B cell (primary cell): ENCODE results near the gene ATF3. TPM values are rescaled to one million over a fixed set of nuclear protein-coding genes. Genes with fewer than 3 reads are reported as not detected.
A peak's percentile ranks its signal among the peaks of the same experiment; 100 is the strongest.

Source experiments
- ATAC-seq: fragments of 200-7000 bp; cut with Tn5 transposase; one replicate; pipeline ENCODE4 v1.10.0; 2021; ENCODE audit warnings: low read depth, mild to moderate bottlenecking, moderate number of reproducible peaks, moderate library complexity
- CTCF ChIA-PET: fragments of 350-600 bp; sonication (Branson Sonifier 250); formaldehyde crosslinking; loops from one replicate; lab custom pipeline; 2021; ENCODE audit warnings: antibody characterized with exemption, inconsistent platforms; lab: Charles Lee
- POLR2A ChIA-PET: fragments of 350-600 bp; sonication (Branson Sonifier 250); formaldehyde crosslinking; loops from one replicate; lab custom pipeline; 2021; ENCODE audit warnings: antibody characterized with exemption; lab: Charles Lee
- DNase-seq: peaks from one replicate; pipeline ENCODE4 v3.0.0; 2013
- H2AFZ ChIP-seq: 2 replicates; pipeline ENCODE4 v1.6.1; 2012; ENCODE audit warnings: mild to moderate bottlenecking, low read depth, low read length; ENCODE audit not compliant: insufficient read depth, poor library complexity, severe bottlenecking
- H3K27ac ChIP-seq, 2 donors: 1 replicate in 1 of 2; 2 replicates in 1 of 2; pipeline ENCODE4 v1.5.1; 2012 to 2013; ENCODE audit warnings: low read length in 2 of 2, mild to moderate bottlenecking in 2 of 2, moderate library complexity in 1 of 2
- H3K27me3 ChIP-seq, 4 experiments: fragments of 200-600 bp in 1 of 4; sonication (generic) in 1 of 4; replicated peaks in 1 of 4; 1 replicate in 2 of 4; 2 replicates in 2 of 4; pipeline versions ENCODE4 v1.6.1 to v1.7.0; 2013 to 2016; ENCODE audit warnings: low read length in 3 of 4, mild to moderate bottlenecking in 2 of 4, mixed read lengths in 1 of 4, moderate library complexity in 1 of 4; ENCODE audit not compliant: insufficient read depth in 4 of 4, control insufficient read depth in 3 of 4; ENCODE audit errors: control extremely low read depth in 1 of 4
- H3K36me3 ChIP-seq, 2 experiments: replicated peaks in 1 of 2; 1 replicate in 1 of 2; 2 replicates in 1 of 2; pipeline versions ENCODE4 v1.6.1 to v1.7.1; 2013; ENCODE audit warnings: low read length in 1 of 2; ENCODE audit not compliant: insufficient read depth in 2 of 2, control insufficient read depth in 1 of 2; ENCODE audit errors: control extremely low read depth in 1 of 2, extremely low read depth in 1 of 2
- H3K4me1 ChIP-seq, 2 donors: fragments of 200-600 bp in 1 of 2; sonication (generic) in 1 of 2; 1 replicate in 1 of 2; 2 replicates in 1 of 2; pipeline versions ENCODE4 v1.5.1 to v1.6.1; 2013 to 2017; ENCODE audit warnings: low read length in 2 of 2; ENCODE audit not compliant: control insufficient read depth in 2 of 2, insufficient read depth in 2 of 2
- H3K4me2 ChIP-seq: replicated peaks from 2 replicates; pipeline ENCODE3; 2012; ENCODE audit warnings: mild to moderate bottlenecking, low read depth, low read length; ENCODE audit not compliant: poor library complexity, severe bottlenecking
- H3K4me3 ChIP-seq, 5 experiments: fragments of 200-600 bp in 1 of 5; sonication (generic) in 1 of 5; 1 replicate in 3 of 5; 2 replicates in 2 of 5; pipeline versions ENCODE4 v1.5.1 to v1.7.0; 2011 to 2016; ENCODE audit warnings: low read length in 4 of 5, mild to moderate bottlenecking in 4 of 5, low read depth in 2 of 5, control low read depth in 1 of 5, moderate library complexity in 1 of 5; ENCODE audit not compliant: insufficient read depth in 1 of 5; ENCODE audit errors: control extremely low read depth in 1 of 5, extremely low read depth in 1 of 5
- H3K79me2 ChIP-seq: fragments of 200-600 bp; sonication (generic); one replicate; pipeline ENCODE4 v1.6.0; 2016; ENCODE audit warnings: low read length; ENCODE audit not compliant: control insufficient read depth, insufficient read depth
- H3K9ac ChIP-seq: fragments of 200-600 bp; sonication (generic); 2 replicates; pipeline ENCODE4 v1.6.1; 2017; ENCODE audit warnings: mild to moderate bottlenecking, low read length, moderate library complexity
- H3K9me3 ChIP-seq, 3 donors: one replicate each; pipeline versions ENCODE4 v1.6.1 to v1.7.1; 2013; ENCODE audit warnings: low read length in 2 of 3; ENCODE audit not compliant: control insufficient read depth in 2 of 3, insufficient read depth in 1 of 3; ENCODE audit errors: control extremely low read depth in 1 of 3
- H4K20me1 ChIP-seq: 2 replicates; pipeline ENCODE4 v1.6.0; 2012; ENCODE audit warnings: mild to moderate bottlenecking, low read length; ENCODE audit not compliant: insufficient read depth, control insufficient read depth, poor library complexity, severe bottlenecking
- H3K27ac Mint-ChIP-seq: one replicate; pipeline ENCODE4 v1.8.0; 2021; ENCODE audit warnings: mixed read lengths
- H3K27me3 Mint-ChIP-seq: one replicate; pipeline ENCODE4 v1.8.0; 2021; ENCODE audit warnings: mixed read lengths
- H3K4me1 Mint-ChIP-seq: one replicate; pipeline ENCODE4 v1.8.0; 2021; ENCODE audit warnings: mixed read lengths
- H3K4me3 Mint-ChIP-seq: one replicate; pipeline ENCODE4 v1.8.0; 2021; ENCODE audit warnings: mixed read lengths
- H3K9me3 Mint-ChIP-seq: one replicate; pipeline ENCODE4 v1.8.0; 2022; ENCODE audit warnings: mixed read lengths; ENCODE audit not compliant: insufficient read depth
- EZH2 ChIP-seq: IDR thresholded peaks from 2 replicates; pipeline ENCODE4 v1.6.1; 2012; ENCODE audit warnings: borderline replicate concordance, low read depth, mild to moderate bottlenecking, moderate library complexity, low read length; ENCODE audit not compliant: insufficient read depth, poor library complexity, severe bottlenecking
- WGBS: methylation state at CpG from one replicate; pipeline ENCODE4 v1.1.5; 2013; ENCODE audit warnings: missing lambda C conversion rate; ENCODE audit not compliant: insufficient coverage; 5-methylcytosine and 5-hydroxymethylcytosine counted together
- intact Hi-C: fragments of 100-400 bp; cut with micrococcal nuclease; formaldehyde crosslinking; loops from one replicate; pipeline ENCODE4 v1.10.0; 2022
- polyA plus RNA-seq: library from polyadenylated mRNA; depleted of rRNA; stranded (reverse); fragments of >200 nt; gene quantifications from 2 replicates; pipeline ENCODE4 v1.2.3, GENCODE V29; 2012
- total RNA-seq, 2 donors: library from RNA; stranded (reverse); fragments of 120-200 nt in 1 of 2; gene quantifications; 1 replicate in 1 of 2; 2 replicates in 1 of 2; pipeline versions ENCODE4 v1.2.3 to v1.2.4, GENCODE V29; 2013 to 2022
- TF ChIP-seq, protein P1 (sequence below): fragments of 200-600 bp; IDR thresholded peaks from one replicate; pipeline ENCODE4 v1.8.0; 2022; ENCODE audit warnings: antibody characterized with exemption, mild to moderate bottlenecking

The ATF3 gene
- total and polyA plus RNA-seq, 2 donors (not counting 1 experiment from before 2014, with no cell fraction given) = 4.5 to 42.3 TPM

DNA sequence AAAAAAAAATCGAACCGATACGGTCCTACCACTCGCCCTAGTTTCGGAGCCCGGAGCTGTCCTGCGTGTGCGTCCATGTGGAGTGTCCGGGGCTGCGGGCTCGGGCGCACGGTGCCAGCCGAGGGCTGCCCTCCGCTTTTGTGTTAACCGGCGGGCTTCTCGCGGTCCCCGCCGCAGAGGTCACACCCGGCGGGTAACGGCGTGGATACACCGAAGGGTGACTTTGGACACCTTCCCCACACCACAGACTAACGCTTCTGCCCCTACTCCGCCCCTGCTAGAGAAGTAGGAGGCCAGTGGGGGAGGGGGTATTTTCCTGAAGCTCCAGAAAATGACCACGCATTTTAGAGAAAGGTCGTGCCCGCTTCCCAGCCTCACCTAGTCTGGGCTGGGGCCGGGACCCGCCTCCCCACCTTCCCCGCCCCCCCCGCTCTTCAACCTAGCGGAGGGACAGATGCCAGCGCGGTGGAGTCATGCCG, 609 bp upstream of the ATF3 start:
- Histone ChIP-seq H3K9me3 (peaks cover 0 to 15% (median 0%) of the 10 kb centered on the region in 3 donors), H3K27ac (no peak overlapping the region), H3K9ac (peak overlapping the region; percentile 81), H3K4me2 (peak overlapping the region; percentile 94), H3K36me3 (no peaks in the 10 kb centered on the region), H4K20me1 (no peaks in the 10 kb centered on the region), H3K27me3 (peaks cover 0 to 67% (median 38%) of the 10 kb centered on the region in 4 experiments), H3K79me2 (no peaks in the 10 kb centered on the region), H3K4me3 (peak overlapping the region; percentile 31 to 76 (median 72)), H3K4me1 (peaks cover 28 to 32% of the 10 kb centered on the region in 2 donors), H2AFZ (peak overlapping the region; percentile 69)
- Mint-ChIP-seq H3K4me3 (peak overlapping the region; percentile 97), H3K27me3 (peaks cover 56% of the 10 kb centered on the region), H3K27ac (peak overlapping the region; percentile 39), H3K9me3 (no peaks in the 10 kb centered on the region), H3K4me1 (peaks cover 28% of the 10 kb centered on the region)
- peak; percentile 4 for ATAC-seq
- ChIA-PET CTCF (interaction anchor here (0.9 to 4.3 kb wide), 3 partner anchors 12 to 573 kb away, joined by 4 to 15 read pairs (median 5); no protein-coding TSS in a partner anchor), POLR2A (interaction anchor here (1.0 to 1.1 kb wide), 3 partner anchors 46 to 183 kb away, joined by 3 read pairs; no protein-coding TSS in a partner anchor)
- no peak for TF ChIP-seq EZH2
- TF ChIP-seq, protein P1, sequence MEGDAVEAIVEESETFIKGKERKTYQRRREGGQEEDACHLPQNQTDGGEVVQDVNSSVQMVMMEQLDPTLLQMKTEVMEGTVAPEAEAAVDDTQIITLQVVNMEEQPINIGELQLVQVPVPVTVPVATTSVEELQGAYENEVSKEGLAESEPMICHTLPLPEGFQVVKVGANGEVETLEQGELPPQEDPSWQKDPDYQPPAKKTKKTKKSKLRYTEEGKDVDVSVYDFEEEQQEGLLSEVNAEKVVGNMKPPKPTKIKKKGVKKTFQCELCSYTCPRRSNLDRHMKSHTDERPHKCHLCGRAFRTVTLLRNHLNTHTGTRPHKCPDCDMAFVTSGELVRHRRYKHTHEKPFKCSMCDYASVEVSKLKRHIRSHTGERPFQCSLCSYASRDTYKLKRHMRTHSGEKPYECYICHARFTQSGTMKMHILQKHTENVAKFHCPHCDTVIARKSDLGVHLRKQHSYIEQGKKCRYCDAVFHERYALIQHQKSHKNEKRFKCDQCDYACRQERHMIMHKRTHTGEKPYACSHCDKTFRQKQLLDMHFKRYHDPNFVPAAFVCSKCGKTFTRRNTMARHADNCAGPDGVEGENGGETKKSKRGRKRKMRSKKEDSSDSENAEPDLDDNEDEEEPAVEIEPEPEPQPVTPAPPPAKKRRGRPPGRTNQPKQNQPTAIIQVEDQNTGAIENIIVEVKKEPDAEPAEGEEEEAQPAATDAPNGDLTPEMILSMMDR = no peak
- intact Hi-C loops = loop anchor here (1.0 to 5.0 kb wide), 6 partner anchors 12 to 571 kb away; partner anchors contain the start of genes DTL, INTS7, NSL1 and TATDN3
- DNase-seq = no peak
- under 1% methylated on average over 34 of the region's 39 CpGs for WGBS
